ENCODE data around the gene MACROH2A2. TPM values are rescaled to one million over a fixed set of nuclear protein-coding genes. Genes with fewer than 3 reads are reported as not detected.
"Not testable (repeated sequence)": the region's sequence is repeated elsewhere in the genome, so short reads cannot be mapped to it uniquely, and the experiment has no call there.

The MACROH2A2 gene
- total RNA-seq (1 to 10 TPM; 2.7 to 4.9 TPM), total RNA-seq (5.8 to 12.7 reads per million in 2 donors)

DNA sequence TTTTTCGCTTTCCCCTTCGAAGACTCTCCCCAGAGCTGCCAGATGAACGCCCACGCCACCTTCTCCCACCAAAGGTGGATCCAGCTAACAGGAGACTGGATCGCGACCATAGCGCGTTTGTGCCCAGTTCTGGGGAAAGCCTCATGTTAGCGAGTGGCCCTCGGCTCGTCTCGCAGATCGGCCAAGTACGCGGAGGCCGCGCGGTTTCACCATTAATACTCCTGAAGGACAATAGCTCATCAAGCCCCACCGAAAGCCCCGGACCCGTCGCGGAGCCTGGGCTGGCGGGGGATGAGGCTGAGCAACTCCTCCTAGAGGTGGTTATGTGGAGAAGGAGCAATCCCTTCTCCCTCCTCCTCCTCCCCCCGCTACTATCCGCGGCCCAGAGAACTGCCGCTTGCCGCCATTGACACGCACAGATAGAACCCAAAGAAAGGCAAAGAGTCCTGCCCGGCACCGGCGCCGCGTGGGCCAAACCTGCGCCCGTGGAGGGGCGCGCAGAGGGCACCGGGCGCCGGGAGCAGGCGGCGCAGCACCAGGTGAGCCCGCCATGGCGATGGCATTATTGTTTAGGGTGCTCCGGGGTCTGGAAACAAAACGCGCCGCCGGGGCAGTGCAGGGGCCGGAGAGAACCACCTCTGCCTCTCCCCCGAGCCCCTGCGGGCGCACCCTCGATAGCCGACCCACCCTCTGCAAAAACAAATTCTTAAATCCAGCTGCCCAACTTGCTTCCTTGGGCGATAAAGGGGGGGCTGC, at the start of gene MACROH2A2:
MACROH2A2 (plus strand) TSS at position 385 of the 756 bp plus-strand sequence. CDS start 22,813 bp downstream, outside the sequence.
- no peaks in the 10 kb centered on the region for H3K9me3 ChIP-seq (ENCODE audit: control insufficient read depth, low read length, poor library complexity, severe bottlenecking)
- H3K27ac Mint-ChIP-seq: peak within 1 kb of the TSS; percentile 49
- DNase-seq (no peak), ATAC-seq (peak; percentile 62)
- H3K27me3 Mint-ChIP-seq: peaks cover 41% of the 10 kb centered on the region
- no peaks in the 10 kb centered on the region for H3K36me3 Mint-ChIP-seq (ENCODE audit: low read depth)
- H3K4me3 Mint-ChIP-seq: peak within 1 kb of the TSS; percentile 90
- peaks cover 12% of the 10 kb centered on the region for H3K4me1 Mint-ChIP-seq

GRCh38 chr10:70007116-70007820, 45.4 kb upstream of the MACROH2A2 start:
- H3K4me1 Mint-ChIP-seq: no peaks in the 10 kb centered on the region
- peaks cover 67% of the 10 kb centered on the region for H3K27me3 Mint-ChIP-seq

DNA sequence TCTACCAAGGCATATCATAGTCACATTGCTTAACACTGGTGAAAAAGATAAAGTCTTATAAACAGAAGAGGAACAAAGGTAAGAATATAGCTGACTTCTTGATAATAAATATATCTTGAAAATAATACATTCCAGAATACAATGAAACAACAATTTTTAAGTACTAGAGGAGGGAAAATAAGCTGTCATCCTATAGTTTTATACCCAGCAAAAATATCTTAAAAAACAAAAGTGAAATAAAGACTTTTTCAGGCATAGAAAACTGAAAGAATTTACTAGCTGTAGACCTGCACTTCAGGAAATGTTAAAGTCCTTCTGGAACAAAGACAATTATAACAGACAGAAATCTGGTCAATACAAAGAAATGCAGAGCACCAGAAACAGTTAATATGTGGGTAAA, 21.4 kb upstream of the MACROH2A2 start:
- DNase-seq (no peak), ATAC-seq (no peak)
- Mint-ChIP-seq H3K4me3 (no peak overlapping the region), H3K27me3 (peaks cover 9% of the 10 kb centered on the region), H3K4me1 (peaks cover 3% of the 10 kb centered on the region), H3K36me3 (ENCODE audit: low read depth) (no peaks in the 10 kb centered on the region), H3K27ac (no peak overlapping the region)
- no peaks in the 10 kb centered on the region for H3K9me3 ChIP-seq (ENCODE audit: control insufficient read depth, low read length, poor library complexity, severe bottlenecking)

More at GRCh38 chr10:70007116-70007820, 45.4 kb upstream of the MACROH2A2 start:
- H3K4me3 Mint-ChIP-seq: no peak overlapping the region
- H3K9me3 ChIP-seq (ENCODE audit: control insufficient read depth, low read length, poor library complexity, severe bottlenecking): no peaks in the 10 kb centered on the region
- ATAC-seq (no peak), DNase-seq (no peak)
- peaks cover 3% of the 10 kb centered on the region for H3K36me3 Mint-ChIP-seq (ENCODE audit: low read depth)
- H3K27ac Mint-ChIP-seq: no peak overlapping the region

DNA sequence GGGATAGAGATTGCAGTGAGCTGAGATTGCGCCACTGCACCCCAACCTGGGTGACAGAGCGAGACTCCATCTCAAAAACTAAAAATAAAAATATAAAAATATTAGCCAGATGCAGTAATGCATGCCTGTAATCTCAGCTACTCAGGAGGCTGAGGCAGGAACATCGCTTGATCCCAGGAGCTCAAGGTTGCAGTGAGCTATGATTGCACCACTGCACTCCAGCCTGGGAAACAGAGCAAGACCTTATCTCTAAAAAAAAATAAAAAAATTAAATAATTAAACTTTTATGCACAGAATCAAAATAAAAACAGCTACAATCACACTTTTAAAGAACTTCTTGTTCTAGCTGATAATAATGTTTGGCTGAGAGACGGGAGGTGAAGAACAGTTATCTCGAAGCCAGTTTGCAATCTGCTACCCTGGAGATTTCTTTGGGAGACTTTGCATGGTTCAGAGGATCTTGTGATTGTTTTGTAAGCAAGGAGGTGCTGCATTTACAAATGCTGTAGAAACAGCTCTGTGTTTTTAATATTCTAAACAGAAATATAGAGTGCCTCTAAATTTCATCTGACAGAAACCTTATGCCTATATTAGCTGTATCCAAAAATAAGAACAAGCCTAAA, 19.9 kb upstream of the MACROH2A2 start:
- ATAC-seq (no peak), DNase-seq (no peak)
- H3K4me1 Mint-ChIP-seq: peaks cover 3% of the 10 kb centered on the region
- no peak overlapping the region for H3K4me3 Mint-ChIP-seq
- no peaks in the 10 kb centered on the region for H3K36me3 Mint-ChIP-seq (ENCODE audit: low read depth)
- no peaks in the 10 kb centered on the region for H3K9me3 ChIP-seq (ENCODE audit: control insufficient read depth, low read length, poor library complexity, severe bottlenecking)
- no peak overlapping the region for H3K27ac Mint-ChIP-seq
- peaks cover 9% of the 10 kb centered on the region for H3K27me3 Mint-ChIP-seq

DNA sequence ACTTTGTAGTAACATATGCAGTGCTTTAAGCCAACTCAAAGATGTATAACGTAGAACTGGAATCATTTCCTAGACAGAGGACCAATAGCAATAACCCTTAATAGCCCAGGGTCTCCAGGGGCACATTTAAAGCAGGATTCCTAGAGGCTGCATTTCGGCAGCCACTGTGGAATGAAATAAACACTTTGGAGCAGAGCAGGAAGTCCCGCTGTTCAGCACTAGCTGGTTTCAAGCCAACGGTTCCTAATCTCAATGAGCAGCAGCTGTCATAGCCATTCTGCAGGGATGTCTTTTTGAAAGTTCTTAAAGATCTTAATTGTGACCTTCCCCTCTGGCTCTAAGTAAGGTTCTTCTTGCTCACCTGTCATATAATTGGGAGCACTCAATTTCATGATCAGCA, 18.4 kb upstream of the MACROH2A2 start:
- no peaks in the 10 kb centered on the region for H3K9me3 ChIP-seq (ENCODE audit: control insufficient read depth, low read length, poor library complexity, severe bottlenecking)
- H3K27ac Mint-ChIP-seq: no peak overlapping the region
- H3K4me3 Mint-ChIP-seq: no peak overlapping the region
- H3K27me3 Mint-ChIP-seq: peaks cover 14% of the 10 kb centered on the region
- H3K4me1 Mint-ChIP-seq: peaks cover 3% of the 10 kb centered on the region
- ATAC-seq (no peak), DNase-seq (no peak)
- no peaks in the 10 kb centered on the region for H3K36me3 Mint-ChIP-seq (ENCODE audit: low read depth)

DNA sequence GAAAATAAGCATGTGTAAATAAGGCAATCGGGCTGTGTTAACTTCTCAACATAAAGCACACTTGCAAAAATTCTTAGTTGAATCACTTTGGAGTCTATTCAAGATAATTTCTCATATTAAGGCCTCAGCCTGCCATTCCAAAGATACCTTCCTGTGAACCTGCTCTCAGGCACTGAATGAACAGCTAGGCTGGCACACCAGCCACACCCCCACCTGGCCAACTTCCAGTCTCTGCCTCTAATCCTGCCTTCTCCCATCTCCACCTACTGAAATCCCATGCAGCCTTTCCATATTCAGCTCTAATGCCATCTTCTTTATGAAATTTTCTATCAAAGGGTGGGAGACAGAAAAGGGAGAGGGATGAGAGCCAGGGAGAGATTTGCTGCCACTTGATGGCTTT, 17.1 kb upstream of the MACROH2A2 start:
- no peaks in the 10 kb centered on the region for H3K9me3 ChIP-seq (ENCODE audit: control insufficient read depth, low read length, poor library complexity, severe bottlenecking)
- ATAC-seq (no peak), DNase-seq (no peak)
- Mint-ChIP-seq H3K27ac (no peak overlapping the region), H3K4me3 (no peak overlapping the region), H3K27me3 (peaks cover 14% of the 10 kb centered on the region), H3K4me1 (peaks cover 3% of the 10 kb centered on the region), H3K36me3 (ENCODE audit: low read depth) (no peaks in the 10 kb centered on the region)

- Mint-ChIP-seq H3K27me3 (peaks cover 15% of the 10 kb centered on the region), H3K4me3 (no peak overlapping the region), H3K27ac (no peak overlapping the region), H3K36me3 (ENCODE audit: low read depth) (no peaks in the 10 kb centered on the region), H3K4me1 (peaks cover 3% of the 10 kb centered on the region)
- DNase-seq (no peak), ATAC-seq (no peak)
- no peaks in the 10 kb centered on the region for H3K9me3 ChIP-seq (ENCODE audit: control insufficient read depth, low read length, poor library complexity, severe bottlenecking)
Observed at GRCh38 chr10:70038923-70039322, 13.7 kb upstream of the MACROH2A2 start.

DNA sequence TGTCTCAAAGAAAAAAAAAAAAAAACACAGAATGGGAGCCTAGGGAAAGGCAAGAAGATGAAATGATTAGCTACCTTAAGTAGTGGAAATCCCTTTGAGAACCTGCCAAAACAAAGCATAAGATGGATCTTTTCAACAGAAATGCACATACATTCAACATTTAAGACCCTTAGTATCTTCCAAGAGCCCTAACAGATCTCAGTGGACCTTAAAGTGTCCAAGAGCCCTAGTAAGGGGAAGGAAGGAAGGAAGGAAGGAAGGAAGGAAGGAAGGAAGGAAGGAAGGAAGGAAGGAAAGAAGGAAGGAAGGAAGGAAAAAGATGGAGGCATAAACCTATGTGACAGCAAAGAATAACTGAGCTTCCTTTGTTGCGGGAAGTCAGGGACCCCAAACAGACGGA, 11.6 kb upstream of the MACROH2A2 start:
- Mint-ChIP-seq H3K27ac (no peak overlapping the region), H3K36me3 (ENCODE audit: low read depth) (no peaks in the 10 kb centered on the region), H3K27me3 (peaks cover 11% of the 10 kb centered on the region), H3K4me3 (no peak overlapping the region), H3K4me1 (no peaks in the 10 kb centered on the region)
- H3K9me3 ChIP-seq (ENCODE audit: control insufficient read depth, low read length, poor library complexity, severe bottlenecking): no peaks in the 10 kb centered on the region
- DNase-seq (no peak), ATAC-seq (no peak)

- H3K4me1 Mint-ChIP-seq; H3K27ac Mint-ChIP-seq; ATAC-seq; H3K27me3 Mint-ChIP-seq; H3K36me3 Mint-ChIP-seq (ENCODE audit: low read depth); DNase-seq; H3K4me3 Mint-ChIP-seq; H3K9me3 ChIP-seq (ENCODE audit: control insufficient read depth, low read length, poor library complexity, severe bottlenecking): not testable (repeated sequence)
Observed at GRCh38 chr10:70041739-70042138, 10.9 kb upstream of the MACROH2A2 start.

GRCh38 chr10:70047066-70047465, 5.6 kb upstream of the MACROH2A2 start:
- not testable (repeated sequence) for H3K27ac Mint-ChIP-seq; H3K4me3 Mint-ChIP-seq; H3K9me3 ChIP-seq (ENCODE audit: control insufficient read depth, low read length, poor library complexity, severe bottlenecking); H3K4me1 Mint-ChIP-seq; H3K36me3 Mint-ChIP-seq (ENCODE audit: low read depth); DNase-seq; ATAC-seq
- peaks cover 22% of the 10 kb centered on the region for H3K27me3 Mint-ChIP-seq

- no peaks in the 10 kb centered on the region for H3K9me3 ChIP-seq (ENCODE audit: control insufficient read depth, low read length, poor library complexity, severe bottlenecking)
- Mint-ChIP-seq H3K27me3 (peaks cover 31% of the 10 kb centered on the region), H3K27ac (no peak overlapping the region), H3K36me3 (ENCODE audit: low read depth) (no peaks in the 10 kb centered on the region), H3K4me1 (peaks cover 12% of the 10 kb centered on the region), H3K4me3 (no peak overlapping the region)
- ATAC-seq (no peak), DNase-seq (no peak)
Observed at GRCh38 chr10:70048030-70048723, 4.5 kb upstream of the MACROH2A2 start.

DNA sequence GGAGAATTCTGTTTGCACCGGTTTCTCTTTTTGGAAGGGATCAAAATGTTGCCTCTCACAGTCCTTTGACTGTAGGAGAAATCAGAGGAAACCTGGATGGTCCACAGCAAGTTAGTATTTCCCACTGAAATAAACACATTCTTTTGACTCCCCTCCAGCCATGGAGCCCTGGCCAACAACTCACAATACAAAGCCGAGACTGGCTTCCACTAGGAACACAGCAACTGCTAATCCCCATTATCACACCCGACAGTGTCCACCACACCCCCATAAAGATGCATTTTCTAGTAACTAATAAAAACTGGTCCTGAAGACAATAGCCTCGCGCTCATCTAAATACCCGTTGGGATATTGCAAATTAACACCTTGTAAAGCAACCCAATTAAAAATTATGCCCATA, 798 bp upstream of the MACROH2A2 start:
- no peak for DNase-seq
- Mint-ChIP-seq H3K27me3 (peaks cover 41% of the 10 kb centered on the region), H3K4me1 (peaks cover 12% of the 10 kb centered on the region), H3K4me3 (peak overlapping the region; percentile 90), H3K27ac (peak overlapping the region; percentile 49), H3K36me3 (ENCODE audit: low read depth) (no peaks in the 10 kb centered on the region)
- no peak for ATAC-seq
- H3K9me3 ChIP-seq (ENCODE audit: control insufficient read depth, low read length, poor library complexity, severe bottlenecking): no peaks in the 10 kb centered on the region

All from T-helper 17 cell (primary cell).